WI38 (cell line): ENCODE data around the gene FGF23.

Experiments
- H3K4me3 ChIP-seq: 2 replicates; pipeline ENCODE4 v1.5.1; 2011; ENCODE audit warnings: low read depth, mild to moderate bottlenecking, control low read depth, low read length
- CTCF ChIP-seq: IDR thresholded peaks from 2 replicates; pipeline ENCODE4 v1.5.1; 2012; ENCODE audit warnings: low read depth, mild to moderate bottlenecking, control low read depth, low read length

Gene FGF23

DNA sequence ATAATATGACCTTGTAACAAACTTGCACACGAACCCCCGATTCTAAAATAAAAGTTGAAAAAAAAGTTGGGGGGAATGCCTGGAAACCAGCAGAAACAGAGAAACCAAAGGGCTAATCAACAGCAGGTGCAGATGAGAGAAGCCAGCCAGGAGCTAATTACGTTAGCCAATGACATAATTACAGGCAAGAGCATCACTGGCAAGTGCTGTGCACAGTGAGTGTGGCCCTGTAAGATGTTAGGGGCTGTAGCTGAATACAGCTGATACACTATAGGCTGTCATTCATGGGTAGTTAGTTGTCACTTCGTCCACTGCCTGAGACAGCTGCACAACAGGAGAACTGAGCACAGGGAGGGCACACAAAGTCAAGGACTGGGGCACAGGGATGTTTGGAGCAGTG is 7.3 kb upstream of the FGF23 start:
- no peak for TF ChIP-seq CTCF
- no peak overlapping the region for H3K4me3 ChIP-seq

- no peak for TF ChIP-seq CTCF
These were observed 3.9 kb upstream of the FGF23 start for GRCh38 chr12:4383304-4383865.

DNA sequence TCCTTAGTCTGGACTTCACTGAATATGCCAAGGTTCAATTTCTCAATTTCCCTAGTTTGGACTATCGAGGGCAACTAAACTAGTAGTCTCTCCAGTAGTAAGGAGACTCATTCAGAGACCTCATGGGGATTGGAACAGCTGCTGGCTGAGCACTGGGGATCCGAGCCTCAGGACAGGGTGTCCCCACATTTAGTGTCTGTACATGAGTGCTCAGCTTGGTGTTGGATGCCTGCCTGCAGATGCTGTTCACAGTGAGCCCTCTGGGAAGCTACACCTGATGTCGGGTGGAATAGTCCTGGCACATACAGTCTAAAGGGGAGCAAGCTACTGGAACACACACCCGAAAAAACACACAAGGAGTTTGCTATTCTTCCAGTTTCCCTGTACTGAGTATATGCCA is 820 bp upstream of the FGF23 start:
- TF ChIP-seq CTCF, result no peak
- H3K4me3 ChIP-seq, result no peak overlapping the region

More at GRCh38 chr12:4383304-4383865, 3.9 kb upstream of the FGF23 start:
- no peak overlapping the region for H3K4me3 ChIP-seq

DNA sequence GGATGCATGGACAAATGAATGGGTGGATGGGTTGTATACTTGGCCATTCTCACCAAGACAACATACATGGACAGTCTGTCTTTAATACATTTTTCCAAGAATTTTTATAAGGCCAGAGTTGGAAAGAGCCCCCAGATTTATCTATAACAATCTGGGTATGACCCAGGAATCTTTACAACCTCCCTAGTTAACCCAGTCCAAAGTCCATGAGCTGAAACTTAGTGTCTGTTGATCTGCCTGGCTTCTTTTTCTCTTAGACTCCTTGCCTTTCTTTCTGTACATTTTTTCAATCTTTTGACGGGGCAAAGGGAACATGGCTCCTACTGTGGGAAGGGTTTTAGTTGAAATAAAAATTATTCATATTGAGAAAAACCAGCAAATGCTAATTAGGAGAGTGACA is 740 bp downstream of the FGF23 start:
- no peak overlapping the region for H3K4me3 ChIP-seq
- TF ChIP-seq CTCF, result no peak

GRCh38 chr12:4375449-4375848 is 4.1 kb downstream of the FGF23 start:
- no peak for TF ChIP-seq CTCF
- H3K4me3 ChIP-seq, result no peak overlapping the region

GRCh38 chr12:4372653-4373052 is 6.9 kb downstream of the FGF23 start:
- no peak overlapping the region for H3K4me3 ChIP-seq
- no peak for TF ChIP-seq CTCF

DNA sequence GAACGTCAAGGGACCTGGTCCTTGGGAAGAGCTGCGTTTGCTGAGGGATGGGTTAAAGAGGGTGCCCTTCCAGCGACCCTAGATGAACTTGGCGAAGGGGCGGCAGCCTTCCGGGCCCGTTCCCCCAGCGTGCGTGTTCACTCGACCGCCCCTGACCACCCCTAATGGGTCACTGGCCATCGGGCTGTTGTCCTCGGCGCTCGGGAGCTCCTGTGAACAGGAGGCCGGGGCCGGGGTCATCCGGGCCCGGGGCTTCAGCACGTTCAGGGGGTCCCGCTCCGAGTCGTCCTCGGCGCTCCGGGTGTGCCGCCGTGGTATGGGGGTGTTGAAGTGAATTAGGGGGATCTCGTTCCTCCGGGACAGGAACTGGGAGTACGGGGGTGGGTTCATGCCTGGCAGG is 9.2 kb downstream of the FGF23 start:
- no peak overlapping the region for H3K4me3 ChIP-seq
- no peak for TF ChIP-seq CTCF
